Liver (tissue), 9 donors: ENCODE measurements around the gene VGF. TPM values are rescaled to one million over a fixed set of nuclear protein-coding genes. Genes with fewer than 3 reads are reported as not detected.

Source experiments
- DNase-seq: peaks from one replicate; pipeline ENCODE4 v3.0.0-alpha.2; 2017; ENCODE audit warnings: low spot score
- H3K27ac ChIP-seq, 2 donors: one replicate each; pipeline ENCODE4 v1.7.0; 2013; ENCODE audit warnings: inconsistent platforms in 2 of 2, low read length in 2 of 2, control low read depth in 1 of 2, low read depth in 1 of 2, mild to moderate bottlenecking in 1 of 2
- H3K27me3 ChIP-seq, 4 donors: one replicate each; pipeline versions ENCODE4 v1.6.1 to v1.7.0; 2013; ENCODE audit warnings: low read length in 3 of 4, inconsistent platforms in 1 of 4, mild to moderate bottlenecking in 1 of 4, moderate library complexity in 1 of 4; ENCODE audit not compliant: control insufficient read depth in 4 of 4, insufficient read depth in 4 of 4
- H3K36me3 ChIP-seq, 4 donors: one replicate each; pipeline versions ENCODE4 v1.6.1 to v1.7.0; 2013; ENCODE audit warnings: low read length in 3 of 4, mild to moderate bottlenecking in 3 of 4, low read depth in 1 of 4, moderate library complexity in 1 of 4; ENCODE audit not compliant: control insufficient read depth in 4 of 4, insufficient read depth in 3 of 4
- H3K4me1 ChIP-seq, 4 donors: one replicate each; pipeline versions ENCODE4 v1.6.1 to v1.7.0; 2013; ENCODE audit warnings: low read length in 3 of 4, mild to moderate bottlenecking in 3 of 4, moderate library complexity in 1 of 4; ENCODE audit not compliant: control insufficient read depth in 4 of 4, insufficient read depth in 4 of 4
- H3K4me3 ChIP-seq, 3 donors: one replicate each; pipeline versions ENCODE4 v1.6.1 to v1.7.0; 2013; ENCODE audit warnings: low read length in 3 of 3, control low read depth in 1 of 3, low read depth in 1 of 3, mild to moderate bottlenecking in 1 of 3
- H3K9ac ChIP-seq, 2 donors: one replicate each; pipeline ENCODE4 v1.7.0; 2013; ENCODE audit warnings: low read length in 2 of 2, mild to moderate bottlenecking in 2 of 2, moderate library complexity in 2 of 2, control low read depth in 1 of 2, low read depth in 1 of 2
- H3K9me3 ChIP-seq, 4 donors: one replicate each; pipeline versions ENCODE4 v1.6.1 to v1.7.0; 2013; ENCODE audit warnings: low read length in 3 of 4; ENCODE audit not compliant: control insufficient read depth in 4 of 4
- CTCF ChIP-seq: fragments of 150-350 bp; IDR thresholded peaks from 2 replicates; pipeline ENCODE4 v1.5.1; 2017; ENCODE audit warnings: improper control_type of control experiment, low read depth, low read length; ENCODE audit not compliant: missing input control
- EGR1 ChIP-seq, 2 donors: IDR thresholded peaks; 2 replicates each; pipeline ENCODE4 v1.6.1; 2016 to 2018; ENCODE audit warnings: antibody characterized with exemption in 2 of 2, low read depth in 2 of 2
- FOXA1 ChIP-seq: IDR thresholded peaks from 2 replicates; pipeline ENCODE4 v1.6.1; 2016; ENCODE audit warnings: antibody characterized with exemption
- FOXA2 ChIP-seq: IDR thresholded peaks from 2 replicates; pipeline ENCODE4 v1.6.1; 2016; ENCODE audit warnings: antibody characterized with exemption
- HNF4G ChIP-seq: IDR thresholded peaks from 2 replicates; pipeline ENCODE4 v1.6.1; 2016; ENCODE audit warnings: antibody characterized with exemption
- JUND ChIP-seq, 2 donors: IDR thresholded peaks; 2 replicates each; pipeline ENCODE4 v1.6.1; 2016; ENCODE audit warnings: antibody characterized with exemption in 2 of 2
- MAX ChIP-seq: IDR thresholded peaks from 2 replicates; pipeline ENCODE4 v1.6.1; 2016; ENCODE audit warnings: antibody characterized with exemption
- NR2F2 ChIP-seq: IDR thresholded peaks from 2 replicates; pipeline ENCODE4 v1.6.1; 2016; ENCODE audit warnings: antibody characterized with exemption
- RAD21 ChIP-seq, 2 donors: IDR thresholded peaks; 2 replicates each; pipeline ENCODE4 v1.6.1; 2016; ENCODE audit warnings: antibody characterized with exemption in 2 of 2, mild to moderate bottlenecking in 2 of 2
- REST ChIP-seq: IDR thresholded peaks from 2 replicates; pipeline ENCODE4 v1.6.1; 2016; ENCODE audit warnings: antibody characterized with exemption, mild to moderate bottlenecking
- RXRA ChIP-seq, 2 donors: IDR thresholded peaks; 2 replicates each; pipeline ENCODE4 v1.6.1; 2017 to 2018; ENCODE audit warnings: antibody characterized with exemption in 2 of 2, mild to moderate bottlenecking in 1 of 2
- SP1 ChIP-seq: IDR thresholded peaks from 2 replicates; pipeline ENCODE4 v1.6.1; 2018; ENCODE audit warnings: antibody characterized with exemption, mild to moderate bottlenecking
- TAF1 ChIP-seq: conservative IDR thresholded peaks from 2 replicates; pipeline ENCODE4 v1.6.1; 2016; ENCODE audit warnings: antibody characterized with exemption, mild to moderate bottlenecking
- YY1 ChIP-seq: IDR thresholded peaks from 2 replicates; pipeline ENCODE4 v1.6.1; 2016; ENCODE audit warnings: antibody characterized with exemption, mild to moderate bottlenecking
- ZBTB33 ChIP-seq: IDR thresholded peaks from 2 replicates; pipeline ENCODE4 v1.6.1; 2016; ENCODE audit warnings: antibody characterized with exemption
- WGBS: extraction: QIAGEN DNeasy Blood & Tissue Kit; methylation state at CpG from one replicate; pipeline ENCODE4 v1.1.7; 2013; 5-methylcytosine and 5-hydroxymethylcytosine counted together
- polyA plus RNA-seq, 2 donors: library from polyadenylated mRNA; stranded (reverse) in 1 of 2; unstranded in 1 of 2; fragments of 200-250 nt in 1 of 2; fragments of >200 nt in 1 of 2; fragmentation: Nextera tagmentation in 1 of 2; extraction: Ambion mirVana in 1 of 2; gene quantifications; one replicate each; pipeline versions ENCODE4 v1.2.1 to v1.2.3, GENCODE V29; 2013 to 2015
- total RNA-seq, 2 donors: library from RNA; depleted of rRNA; stranded (reverse); fragments of >200 nt; gene quantifications; one replicate each; pipeline ENCODE4 v1.2.3, GENCODE V29; 2014
- donor health status: healthy.
- donor health status: healthy.
- donor health status: healthy.
- donor health status: healthy.
- donor health status: healthy.

Gene VGF
- total and polyA plus RNA-seq, 4 donors: not detected

- Histone ChIP-seq H3K9me3 (no peaks in the 10 kb centered on the region), H3K36me3 (peaks cover 5 to 13% (median 6%) of the 10 kb centered on the region in 4 donors), H3K27me3 (peaks cover 0 to 7% (median under 1%) of the 10 kb centered on the region in 4 donors), H3K9ac (no peak overlapping the region), H3K4me3 (no peak overlapping the region), H3K27ac (no peak overlapping the region), H3K4me1 (peaks cover 0 to 26% (median 15%) of the 10 kb centered on the region in 4 donors)
- TF ChIP-seq HNF4G (no peak), MAX (no peak), JUND (IDR thresholded peaks at IDR 0.05) (no peak), ZBTB33 (no peak), TAF1 (no peak), RXRA (IDR thresholded peaks at IDR 0.05) (no peak), FOXA1 (no peak), SP1 (no peak), YY1 (no peak), FOXA2 (no peak), CTCF (no peak)
- DNase-seq: no peak
Measured at GRCh38 chr7:101160910-101161309, 4.5 kb downstream of the VGF start.

GRCh38 chr7:101159696-101160674 lies 5.4 kb downstream of the VGF start:
- peaks cover 5 to 13% (median 6%) of the 10 kb centered on the region in 4 donors for H3K36me3 ChIP-seq

More at GRCh38 chr7:101159696-101160674, 5.4 kb downstream of the VGF start:
- no peak overlapping the region for H3K27ac ChIP-seq
- H3K4me1 ChIP-seq: peaks cover 6 to 25% (median 16%) of the 10 kb centered on the region in 4 donors
- 85% methylated on average over 31 of the region's 31 CpGs for WGBS
- no peak overlapping the region for H3K4me3 ChIP-seq
- DNase-seq: no peak
- H3K9me3 ChIP-seq: no peaks in the 10 kb centered on the region
- TF ChIP-seq ZBTB33: no peak
- no peak for TF ChIP-seq MAX
- TF ChIP-seq REST: no peak
- TF ChIP-seq RAD21 (IDR thresholded peaks at IDR 0.05): no peak
- no peak for TF ChIP-seq CTCF
- no peak for TF ChIP-seq JUND (IDR thresholded peaks at IDR 0.05)
- TF ChIP-seq YY1: no peak
- TF ChIP-seq EGR1 (IDR thresholded peaks at IDR 0.05; ENCODE audit: low read depth in 2 of 2): no peak
- no peak for TF ChIP-seq SP1
- no peak for TF ChIP-seq TAF1
- no peak for TF ChIP-seq NR2F2
- TF ChIP-seq RXRA (IDR thresholded peaks at IDR 0.05): no peak
- H3K27me3 ChIP-seq: peaks cover 0 to 5% (median 0%) of the 10 kb centered on the region in 4 donors
- no peak overlapping the region for H3K9ac ChIP-seq
